Ascending aorta (tissue), 2 donors: ENCODE measurements around the gene RASGRP2. TPM values are rescaled to one million over a fixed set of nuclear protein-coding genes. Genes with fewer than 3 reads are reported as not detected.

Experiments used
- DNase-seq, 2 donors: peaks; one replicate each; pipeline ENCODE4 v3.0.0-alpha.2; 2019; ENCODE audit warnings: low spot score in 2 of 2
- H3K27ac ChIP-seq, 2 donors: fragments of 200-600 bp; sonication (generic); one replicate each; pipeline ENCODE4 v1.5.1; 2016 to 2017; ENCODE audit warnings: mild to moderate bottlenecking in 1 of 2
- H3K27me3 ChIP-seq: fragments of 200-600 bp; sonication (generic); one replicate; pipeline ENCODE4 v1.5.1; 2017
- H3K36me3 ChIP-seq, 2 donors: fragments of 200-600 bp; sonication (generic); one replicate each; pipeline ENCODE4 v1.5.1; 2016
- H3K4me1 ChIP-seq, 2 donors: fragments of 200-600 bp; sonication (generic); one replicate each; pipeline ENCODE4 v1.5.1; 2016 to 2017; ENCODE audit warnings: mild to moderate bottlenecking in 1 of 2
- H3K4me3 ChIP-seq, 2 donors: fragments of 200-600 bp; sonication (generic); one replicate each; pipeline ENCODE4 v1.5.1; 2016 to 2017; ENCODE audit warnings: mild to moderate bottlenecking in 1 of 2
- H3K9me3 ChIP-seq, 2 donors: fragments of 200-600 bp; sonication (generic); one replicate each; pipeline ENCODE4 v1.5.1; 2016
- CTCF ChIP-seq, 3 experiments: fragments of 200-600 bp in 2 of 3; fragments of 450-650 bp in 1 of 3; sonication (generic) in 2 of 3; IDR thresholded peaks; one replicate each; pipeline ENCODE4 v1.5.1; 2016 to 2019; ENCODE audit warnings: antibody characterized with exemption in 3 of 3, mild to moderate bottlenecking in 1 of 3, moderate library complexity in 1 of 3
- intact Hi-C: fragments of 100-400 bp; cut with DNase I; formaldehyde crosslinking; loops from one replicate; pipeline ENCODE4 v1.15.1; 2023
- total RNA-seq: library from RNA; depleted of rRNA; stranded (reverse); fragments of >200 nt; gene quantifications from one replicate; pipeline ENCODE4 v1.1.0, GENCODE V29; 2016

RASGRP2 gene
- total RNA-seq, 1 donor from 2014 or later, result 44.2 TPM

- H3K27ac ChIP-seq, result no peak overlapping the region
- DNase-seq, result no peak
- no peaks in the 10 kb centered on the region for H3K27me3 ChIP-seq
- intact Hi-C loops, result no loop called here
- peaks cover 0 to 7% of the 10 kb centered on the region in 2 donors for H3K4me1 ChIP-seq
- H3K9me3 ChIP-seq, result no peaks in the 10 kb centered on the region
- H3K4me3 ChIP-seq, result no peak overlapping the region
- H3K36me3 ChIP-seq, result no peaks in the 10 kb centered on the region
- TF ChIP-seq CTCF (IDR thresholded peaks at IDR 0.05), result no peak
Observed at GRCh38 chr11:64720640-64721358, 23.1 kb downstream of the RASGRP2 start.

GRCh38 chr11:64720167-64720566 lies 23.8 kb downstream of the RASGRP2 start:
- no peak overlapping the region for H3K27ac ChIP-seq
- H3K4me1 ChIP-seq, result peaks cover 0 to 7% of the 10 kb centered on the region in 2 donors
- H3K27me3 ChIP-seq, result peaks cover 2% of the 10 kb centered on the region
- no peak overlapping the region for H3K4me3 ChIP-seq
- no peak for TF ChIP-seq CTCF (IDR thresholded peaks at IDR 0.05)
- no peaks in the 10 kb centered on the region for H3K9me3 ChIP-seq
- intact Hi-C loops, result no loop called here
- DNase-seq, result no peak
- H3K36me3 ChIP-seq, result no peaks in the 10 kb centered on the region

- TF ChIP-seq CTCF (IDR thresholded peaks at IDR 0.05), result no peak
- DNase-seq, result no peak
- Histone ChIP-seq H3K4me1 (peaks cover 0 to 7% of the 10 kb centered on the region in 2 donors), H3K27ac (no peak overlapping the region), H3K4me3 (no peak overlapping the region), H3K36me3 (no peaks in the 10 kb centered on the region), H3K9me3 (no peaks in the 10 kb centered on the region), H3K27me3 (peaks cover 4% of the 10 kb centered on the region)
- intact Hi-C loops, result loop anchor here (10.0 kb wide), 1 partner anchor 345 kb away; no protein-coding TSS in a partner anchor
Observed at GRCh38 chr11:64719406-64719805, 24.5 kb downstream of the RASGRP2 start.

- Histone ChIP-seq H3K27ac (no peak overlapping the region), H3K9me3 (no peaks in the 10 kb centered on the region), H3K36me3 (no peaks in the 10 kb centered on the region), H3K27me3 (peaks cover 8% of the 10 kb centered on the region), H3K4me1 (peaks cover 0 to 6% of the 10 kb centered on the region in 2 donors), H3K4me3 (no peak overlapping the region)
- no peak for DNase-seq
- TF ChIP-seq CTCF (IDR thresholded peaks at IDR 0.05), result no peak
- intact Hi-C loops, result loop anchor here (10.0 kb wide), 1 partner anchor 344 kb away; no protein-coding TSS in a partner anchor
Observed at GRCh38 chr11:64718780-64719124, 25.2 kb downstream of the RASGRP2 start.

- H3K27ac ChIP-seq, result no peak overlapping the region
- H3K27me3 ChIP-seq, result peaks cover 8% of the 10 kb centered on the region
- intact Hi-C loops, result loop anchor here (10.0 kb wide), 1 partner anchor 343 kb away; no protein-coding TSS in a partner anchor
- H3K9me3 ChIP-seq, result no peaks in the 10 kb centered on the region
- no peak for DNase-seq
- H3K36me3 ChIP-seq, result no peaks in the 10 kb centered on the region
- H3K4me1 ChIP-seq, result peaks cover 0 to under 1% of the 10 kb centered on the region in 2 donors
- H3K4me3 ChIP-seq, result no peak overlapping the region
- TF ChIP-seq CTCF (IDR thresholded peaks at IDR 0.05), result no peak
Observed at GRCh38 chr11:64718084-64718779, 25.7 kb downstream of the RASGRP2 start.
